Caco-2 (cell line): Measurements from ENCODE around the gene SNX20. TPM values are rescaled to one million over a fixed set of nuclear protein-coding genes. Genes with fewer than 3 reads are reported as not detected.

ENCODE experiments used
- BruUV-seq: library from RNA; stranded (reverse); fragments of 400-500 nt; replicated peaks from 2 replicates; lab custom pipeline; 2021; lab: Mats Ljungman, UMichigan
- CTCF ChIA-PET: fragments of 300-600 bp; sonication (Branson Sonifier 250); formaldehyde crosslinking; loops from one replicate; lab custom pipeline; 2022; ENCODE audit warnings: antibody characterized with exemption; lab: Charles Lee
- POLR2A ChIA-PET: fragments of 300-600 bp; sonication (Branson Sonifier 250); formaldehyde crosslinking; loops from one replicate; lab custom pipeline; 2022; ENCODE audit warnings: antibody characterized with exemption; lab: Charles Lee
- DNase-seq, 2 experiments: peaks; one replicate each; pipeline versions ENCODE4 v3.0.0 to v3.0.0-alpha.2; 2020 to 2022
- H3K27me3 ChIP-seq: replicated peaks from 2 replicates; pipeline ENCODE4 v1.6.0; 2011; ENCODE audit warnings: low read length; ENCODE audit not compliant: control insufficient read depth, insufficient read depth
- H3K36me3 ChIP-seq: 2 replicates; pipeline ENCODE4 v1.5.1; 2011; ENCODE audit warnings: low read length; ENCODE audit not compliant: control insufficient read depth, insufficient read depth
- H3K4me1 ChIP-seq: fragments of 250-450 bp; sonication (Bioruptor Pico); 2 replicates; pipeline ENCODE4 v1.5.1; 2020; ENCODE audit warnings: mild to moderate bottlenecking
- H3K4me3 ChIP-seq: 2 replicates; pipeline ENCODE4 v1.5.1; 2011; ENCODE audit warnings: low read depth, mild to moderate bottlenecking, control low read depth, low read length
- H3K9me3 ChIP-seq: fragments of 250-450 bp; sonication (Bioruptor Pico); 2 replicates; pipeline ENCODE4 v1.5.1; 2020; ENCODE audit warnings: mild to moderate bottlenecking, moderate library complexity
- H3K27ac Mint-ChIP-seq: one replicate; pipeline ENCODE4 v1.8.0; 2022; ENCODE audit warnings: mixed read lengths; ENCODE audit not compliant: unreplicated experiment
- H3K27me3 Mint-ChIP-seq: one replicate; pipeline ENCODE4 v1.8.0; 2022; ENCODE audit warnings: mixed read lengths; ENCODE audit not compliant: insufficient read depth, unreplicated experiment
- H3K36me3 Mint-ChIP-seq: one replicate; pipeline ENCODE4 v1.8.0; 2022; ENCODE audit warnings: mild to moderate bottlenecking, mixed read lengths; ENCODE audit not compliant: insufficient read depth, unreplicated experiment
- H3K4me1 Mint-ChIP-seq: one replicate; pipeline ENCODE4 v1.8.0; 2022; ENCODE audit warnings: low read depth, mixed read lengths; ENCODE audit not compliant: unreplicated experiment
- H3K4me3 Mint-ChIP-seq: one replicate; pipeline ENCODE4 v1.8.0; 2022; ENCODE audit warnings: mild to moderate bottlenecking, moderate library complexity, mixed read lengths; ENCODE audit not compliant: unreplicated experiment
- H3K9me3 Mint-ChIP-seq: one replicate; pipeline ENCODE4 v1.8.0; 2022; ENCODE audit warnings: mixed read lengths; ENCODE audit not compliant: unreplicated experiment
- intact Hi-C: fragments of 100-400 bp; cut with micrococcal nuclease; formaldehyde crosslinking; loops from one replicate; pipeline ENCODE4 v1.10.0; 2022; ENCODE audit not compliant: unreplicated experiment
- total RNA-seq: library from RNA; stranded (reverse); gene quantifications from 2 replicates; pipeline ENCODE4 v1.2.3, GENCODE V29; 2022
- TF ChIP-seq, protein P1 (sequence below), 2 experiments: fragments of 200-600 bp in 1 of 2; IDR thresholded peaks; 1 replicate in 1 of 2; 2 replicates in 1 of 2; pipeline versions ENCODE4 v1.5.1 to v1.8.0; 2011 to 2022; ENCODE audit warnings: antibody characterized with exemption in 1 of 2, control low read depth in 1 of 2, inconsistent platforms in 1 of 2, low read depth in 1 of 2, low read length in 1 of 2, mild to moderate bottlenecking in 1 of 2, moderate library complexity in 1 of 2; ENCODE audit not compliant: insufficient read depth in 1 of 2, severe bottlenecking in 1 of 2, unreplicated experiment in 1 of 2

The SNX20 gene
- total RNA-seq, 1 experiment from 2014 or later = not detected

DNA sequence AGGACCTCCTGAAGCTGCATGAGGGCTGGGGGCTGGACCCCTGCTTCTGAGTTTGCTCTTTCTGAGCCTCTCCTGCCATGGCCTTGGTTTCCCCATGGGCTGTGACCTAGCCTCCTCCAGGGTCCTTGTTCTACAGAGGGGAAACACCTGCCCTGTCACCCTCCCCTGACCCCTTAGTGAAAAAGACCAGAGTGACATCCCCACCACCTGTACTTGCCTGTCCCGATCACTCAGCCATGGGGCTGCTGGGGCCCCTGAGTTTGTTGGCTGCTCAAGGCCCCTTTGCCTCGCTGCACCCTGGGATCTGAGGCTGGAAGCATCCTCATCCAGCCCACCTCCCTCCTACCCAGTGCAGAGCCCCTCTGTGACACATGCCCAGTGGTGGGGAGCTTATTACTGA lies 13.1 kb upstream of the SNX20 start:
- no peaks in the 10 kb centered on the region for H3K9me3 Mint-ChIP-seq
- peak overlapping the region; percentile 43 for H3K4me3 Mint-ChIP-seq

DNA sequence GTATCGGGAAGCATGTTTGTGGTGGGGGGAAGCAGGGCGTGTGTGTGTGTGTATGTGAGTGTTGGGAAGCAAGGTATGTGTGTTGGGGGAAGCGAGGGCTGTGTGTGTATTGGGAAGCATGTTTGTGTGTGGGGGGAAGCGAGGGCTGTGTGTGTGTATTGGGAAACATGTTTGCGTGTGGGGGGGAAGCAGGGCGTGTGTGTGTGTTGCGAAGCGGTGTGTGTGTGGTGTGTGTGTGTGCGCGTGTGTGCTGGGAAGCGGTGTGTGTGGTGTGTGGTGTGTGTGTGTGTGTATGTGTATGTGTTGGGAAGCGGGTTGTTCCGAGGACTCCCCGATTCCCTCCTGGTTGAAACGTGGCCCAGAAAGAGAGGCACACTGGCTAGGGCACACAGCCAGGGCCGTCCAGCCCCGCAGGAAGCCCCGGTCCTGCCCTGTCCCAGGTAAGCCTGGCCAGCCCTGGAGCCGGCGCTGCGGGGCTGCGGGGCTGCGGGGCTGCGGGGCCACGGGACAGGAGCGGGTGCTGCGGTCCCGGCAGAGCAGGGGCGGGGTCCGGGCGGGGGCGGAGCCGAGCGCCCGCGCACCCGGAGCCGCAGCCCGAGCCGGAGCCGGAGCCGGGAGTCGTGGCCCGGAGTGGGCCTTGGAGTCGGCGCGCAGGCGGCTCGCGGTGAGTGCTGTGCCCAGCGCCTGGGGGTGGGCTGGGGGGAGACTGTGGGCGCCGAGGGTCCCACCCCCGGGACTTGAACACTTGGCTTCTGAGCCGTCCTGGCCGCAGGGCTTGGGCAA lies 12.1 kb upstream of the SNX20 start, which contains the start of gene NOD2:
NOD2 (plus strand) TSS at position 608 of the 783 bp plus-strand sequence. CDS start 5,890 bp downstream, outside the sequence.
- Mint-ChIP-seq H3K36me3 (no peaks in the 10 kb centered on the region), H3K4me3 (peak within 1 kb of the TSS; percentile 62), H3K27me3 (peaks cover 8% of the 10 kb centered on the region), H3K9me3 (no peaks in the 10 kb centered on the region), H3K27ac (no peak within 1 kb of the TSS), H3K4me1 (peaks cover 15% of the 10 kb centered on the region)
- ChIA-PET CTCF (no interaction called here), POLR2A (interaction anchor here (0.6 kb wide), 1 partner anchor 149 kb away, joined by 3 read pairs; no protein-coding TSS in a partner anchor)
- Histone ChIP-seq H3K9me3 (no peaks in the 10 kb centered on the region), H3K36me3 (no peaks in the 10 kb centered on the region), H3K27me3 (no peaks in the 10 kb centered on the region), H3K4me1 (peaks cover 12% of the 10 kb centered on the region), H3K4me3 (peak within 1 kb of the TSS; percentile 26)
- intact Hi-C loops = no loop called here
- peak; percentile 12 to 21 for DNase-seq
- TF ChIP-seq, protein P1, sequence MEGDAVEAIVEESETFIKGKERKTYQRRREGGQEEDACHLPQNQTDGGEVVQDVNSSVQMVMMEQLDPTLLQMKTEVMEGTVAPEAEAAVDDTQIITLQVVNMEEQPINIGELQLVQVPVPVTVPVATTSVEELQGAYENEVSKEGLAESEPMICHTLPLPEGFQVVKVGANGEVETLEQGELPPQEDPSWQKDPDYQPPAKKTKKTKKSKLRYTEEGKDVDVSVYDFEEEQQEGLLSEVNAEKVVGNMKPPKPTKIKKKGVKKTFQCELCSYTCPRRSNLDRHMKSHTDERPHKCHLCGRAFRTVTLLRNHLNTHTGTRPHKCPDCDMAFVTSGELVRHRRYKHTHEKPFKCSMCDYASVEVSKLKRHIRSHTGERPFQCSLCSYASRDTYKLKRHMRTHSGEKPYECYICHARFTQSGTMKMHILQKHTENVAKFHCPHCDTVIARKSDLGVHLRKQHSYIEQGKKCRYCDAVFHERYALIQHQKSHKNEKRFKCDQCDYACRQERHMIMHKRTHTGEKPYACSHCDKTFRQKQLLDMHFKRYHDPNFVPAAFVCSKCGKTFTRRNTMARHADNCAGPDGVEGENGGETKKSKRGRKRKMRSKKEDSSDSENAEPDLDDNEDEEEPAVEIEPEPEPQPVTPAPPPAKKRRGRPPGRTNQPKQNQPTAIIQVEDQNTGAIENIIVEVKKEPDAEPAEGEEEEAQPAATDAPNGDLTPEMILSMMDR (IDR thresholded peaks at IDR 0.05; ENCODE audit: insufficient read depth in 1 of 2, low read depth in 1 of 2, low read length in 1 of 2, severe bottlenecking in 1 of 2, unreplicated experiment in 1 of 2) = no peak
- BruUV-seq = no TSS peak

More for the DNA sequence above, 13.1 kb upstream of the SNX20 start:
- Histone ChIP-seq H3K9me3 (no peaks in the 10 kb centered on the region), H3K36me3 (no peaks in the 10 kb centered on the region), H3K4me1 (peaks cover 12% of the 10 kb centered on the region), H3K4me3 (no peak overlapping the region), H3K27me3 (no peaks in the 10 kb centered on the region)
- peaks cover 6% of the 10 kb centered on the region for H3K27me3 Mint-ChIP-seq
- TF ChIP-seq, protein P1 (IDR thresholded peaks at IDR 0.05; ENCODE audit: insufficient read depth in 1 of 2, low read depth in 1 of 2, low read length in 1 of 2, severe bottlenecking in 1 of 2, unreplicated experiment in 1 of 2) = no peak
- peak in 1 of 2 experiments; percentile 16 for DNase-seq
- H3K4me1 Mint-ChIP-seq = peaks cover 15% of the 10 kb centered on the region
- POLR2A ChIA-PET = interaction anchor here (0.6 kb wide), 1 partner anchor 150 kb away, joined by 3 read pairs; no protein-coding TSS in a partner anchor
- no TSS peak for BruUV-seq
- intact Hi-C loops = no loop called here
- H3K36me3 Mint-ChIP-seq = no peaks in the 10 kb centered on the region
- CTCF ChIA-PET = no interaction called here
- no peak overlapping the region for H3K27ac Mint-ChIP-seq

DNA sequence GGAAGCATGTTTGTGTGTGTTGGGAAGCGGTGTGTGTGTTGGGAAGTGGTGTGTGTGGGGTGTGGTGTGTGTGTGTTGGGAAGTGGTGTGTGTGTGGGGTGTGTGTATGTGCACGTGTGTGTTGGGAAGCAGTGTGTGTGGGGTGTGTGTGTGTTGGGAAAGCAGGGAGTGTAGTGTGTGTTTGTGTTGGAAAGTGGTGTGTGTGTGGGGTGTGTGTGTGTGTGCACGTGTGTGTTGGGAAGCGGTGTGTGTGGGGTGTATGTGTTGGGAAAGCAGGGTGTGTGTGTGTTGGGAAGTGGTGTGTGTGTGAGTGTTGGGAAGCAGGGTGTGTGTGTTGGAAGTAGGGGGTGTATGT lies 11.5 kb upstream of the SNX20 start:
- DNase-seq = peak in 1 of 2 experiments; percentile 18
- Histone ChIP-seq H3K4me1 (peaks cover 12% of the 10 kb centered on the region), H3K9me3 (no peaks in the 10 kb centered on the region), H3K4me3 (no peak overlapping the region), H3K27me3 (no peaks in the 10 kb centered on the region), H3K36me3 (no peaks in the 10 kb centered on the region; the same call in 1 of the 2 replicates)
- Mint-ChIP-seq H3K9me3 (no peaks in the 10 kb centered on the region), H3K27ac (no peak overlapping the region), H3K36me3 (no peaks in the 10 kb centered on the region), H3K4me3 (peak overlapping the region; percentile 62), H3K4me1 (peaks cover 15% of the 10 kb centered on the region), H3K27me3 (peaks cover 8% of the 10 kb centered on the region)
- intact Hi-C loops = no loop called here
- ChIA-PET CTCF (no interaction called here), POLR2A (no interaction called here)
- TF ChIP-seq, protein P1 (IDR thresholded peaks at IDR 0.05; ENCODE audit: insufficient read depth in 1 of 2, low read depth in 1 of 2, low read length in 1 of 2, severe bottlenecking in 1 of 2, unreplicated experiment in 1 of 2) = no peak
- no TSS peak for BruUV-seq
